ENCODE measurements around the gene C11orf68.
A peak's percentile ranks its signal among the peaks of the same experiment; 100 is the strongest.
"Not testable (repeated sequence)": the region's sequence is repeated elsewhere in the genome, so short reads cannot be mapped to it uniquely, and the experiment has no call there.

Gene C11orf68

DNA sequence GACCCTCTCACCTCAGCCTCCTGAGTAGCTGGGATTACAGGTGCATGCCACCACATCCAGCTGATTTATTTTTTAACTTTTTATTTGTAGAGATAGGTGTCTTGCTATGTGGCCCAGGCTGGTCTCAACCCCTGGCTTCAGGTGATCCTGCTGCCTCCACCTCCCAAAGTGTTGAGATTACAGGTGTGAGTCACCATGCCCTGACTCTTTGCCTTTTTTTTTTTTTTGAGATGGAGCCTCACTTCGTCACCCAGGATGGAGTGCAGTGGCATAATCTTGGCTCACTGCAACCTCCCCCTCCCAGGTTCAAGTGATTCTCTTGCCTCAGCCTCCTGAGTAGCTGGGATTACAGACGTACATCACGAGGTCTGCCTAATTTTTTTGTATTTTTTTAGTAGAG lies 32.8 kb upstream of the C11orf68 start:
- H3K9me3 Mint-ChIP-seq; H3K27ac Mint-ChIP-seq; H3K4me3 Mint-ChIP-seq; intact Hi-C loops (cut with micrococcal nuclease); H3K36me3 Mint-ChIP-seq (ENCODE audit: low read depth): not testable (repeated sequence)
- Mint-ChIP-seq H3K4me1 (ENCODE audit: low read depth) (peaks cover 13% of the 10 kb centered on the region), H3K27me3 (peaks cover 19% of the 10 kb centered on the region)

- H3K27me3 Mint-ChIP-seq = peaks cover 19% of the 10 kb centered on the region
- H3K36me3 Mint-ChIP-seq (ENCODE audit: low read depth); H3K9me3 Mint-ChIP-seq; H3K4me3 Mint-ChIP-seq; intact Hi-C loops (cut with micrococcal nuclease); H3K27ac Mint-ChIP-seq: not testable (repeated sequence)
- H3K4me1 Mint-ChIP-seq (ENCODE audit: low read depth) = peaks cover 11% of the 10 kb centered on the region
Measured at GRCh38 chr11:65950711-65951110, 31.8 kb upstream of the C11orf68 start.

- H3K27me3 Mint-ChIP-seq = peaks cover 19% of the 10 kb centered on the region
- intact Hi-C loops (cut with micrococcal nuclease) = no loop called here
- H3K4me3 Mint-ChIP-seq = no peak overlapping the region
- peak overlapping the region; percentile 14 for H3K27ac Mint-ChIP-seq
- H3K36me3 Mint-ChIP-seq (ENCODE audit: low read depth) = no peaks in the 10 kb centered on the region
- H3K9me3 Mint-ChIP-seq = no peaks in the 10 kb centered on the region
- H3K4me1 Mint-ChIP-seq (ENCODE audit: low read depth) = peaks cover 18% of the 10 kb centered on the region
Measured at GRCh38 chr11:65947603-65948125, 28.8 kb upstream of the C11orf68 start.

DNA sequence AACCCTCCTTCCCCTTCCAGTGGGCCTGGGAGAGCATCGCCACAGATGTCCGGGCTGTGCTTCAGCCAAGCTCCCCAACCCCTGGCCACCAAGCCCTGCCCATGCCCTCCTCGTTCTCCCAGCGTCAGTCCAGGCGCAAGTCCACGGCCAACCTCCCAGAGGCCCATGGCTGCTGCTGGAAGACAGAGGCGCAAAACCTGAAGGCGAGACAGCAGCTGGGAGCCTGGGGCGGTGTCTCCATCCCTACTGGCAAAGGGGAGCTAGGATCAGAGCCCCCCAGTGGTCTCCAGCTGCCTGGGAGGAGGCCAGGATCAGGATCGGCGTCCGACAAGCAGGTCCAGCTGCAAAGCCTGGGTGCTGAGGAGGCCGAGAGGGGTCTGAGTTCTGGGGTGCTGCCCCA lies 28.3 kb upstream of the C11orf68 start:
- Mint-ChIP-seq H3K9me3 (no peaks in the 10 kb centered on the region), H3K4me3 (no peak overlapping the region), H3K4me1 (ENCODE audit: low read depth) (peaks cover 23% of the 10 kb centered on the region), H3K36me3 (ENCODE audit: low read depth) (no peaks in the 10 kb centered on the region), H3K27me3 (peaks cover 17% of the 10 kb centered on the region), H3K27ac (peak overlapping the region; percentile 14)
- intact Hi-C loops (cut with micrococcal nuclease) = no loop called here

GRCh38 chr11:65946655-65947054 lies 27.8 kb upstream of the C11orf68 start:
- Mint-ChIP-seq H3K36me3 (ENCODE audit: low read depth) (no peaks in the 10 kb centered on the region), H3K4me1 (ENCODE audit: low read depth) (peaks cover 28% of the 10 kb centered on the region), H3K27me3 (peaks cover 14% of the 10 kb centered on the region), H3K27ac (peak overlapping the region; percentile 14), H3K9me3 (no peaks in the 10 kb centered on the region), H3K4me3 (no peak overlapping the region)
- intact Hi-C loops (cut with micrococcal nuclease) = no loop called here

- Mint-ChIP-seq H3K4me3 (no peak overlapping the region), H3K9me3 (no peaks in the 10 kb centered on the region), H3K27me3 (peaks cover 13% of the 10 kb centered on the region), H3K27ac (peak overlapping the region; percentile 29), H3K36me3 (ENCODE audit: low read depth) (no peaks in the 10 kb centered on the region), H3K4me1 (ENCODE audit: low read depth) (peaks cover 34% of the 10 kb centered on the region)
- intact Hi-C loops (cut with micrococcal nuclease) = no loop called here
Measured at GRCh38 chr11:65945941-65946558, 27.2 kb upstream of the C11orf68 start.

GRCh38 chr11:65945430-65945911 lies 26.6 kb upstream of the C11orf68 start, which contains the start of gene TSGA10IP:
TSGA10IP (plus strand) TSS chr11:65945480; CDS start chr11:65945676, 196 bp downstream.
- H3K9me3 Mint-ChIP-seq = no peaks in the 10 kb centered on the region
- H3K4me1 Mint-ChIP-seq (ENCODE audit: low read depth) = peaks cover 40% of the 10 kb centered on the region
- H3K36me3 Mint-ChIP-seq (ENCODE audit: low read depth) = no peaks in the 10 kb centered on the region
- H3K27me3 Mint-ChIP-seq = peaks cover 11% of the 10 kb centered on the region
- peak within 1 kb of the TSS; percentile 29 for H3K27ac Mint-ChIP-seq
- intact Hi-C loops (cut with micrococcal nuclease) = no loop called here
- no peak within 1 kb of the TSS for H3K4me3 Mint-ChIP-seq

DNA sequence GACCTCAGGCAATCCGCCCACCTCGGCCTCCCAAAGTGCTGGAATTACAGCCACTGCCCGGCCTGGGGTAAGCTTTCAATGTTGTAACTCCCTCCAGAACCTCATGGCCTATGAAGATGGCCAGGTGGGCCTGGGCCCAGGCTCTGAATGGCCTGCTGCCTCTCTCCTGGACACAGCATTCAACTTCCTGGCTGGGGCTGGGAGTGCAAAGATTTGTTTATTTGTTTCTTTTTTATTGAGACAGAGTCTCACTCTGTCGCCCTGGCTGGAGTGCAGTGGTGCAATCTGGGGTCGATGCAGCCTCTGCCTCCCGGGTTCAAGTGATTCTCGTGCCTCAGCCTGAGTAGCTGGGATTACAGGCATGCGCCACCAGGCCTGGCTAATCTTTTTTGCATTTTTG lies 25.9 kb upstream of the C11orf68 start:
- Mint-ChIP-seq H3K9me3 (no peaks in the 10 kb centered on the region), H3K36me3 (ENCODE audit: low read depth) (no peaks in the 10 kb centered on the region), H3K27me3 (peaks cover 11% of the 10 kb centered on the region), H3K27ac (peak overlapping the region; percentile 29), H3K4me3 (no peak overlapping the region), H3K4me1 (ENCODE audit: low read depth) (peaks cover 47% of the 10 kb centered on the region)
- intact Hi-C loops (cut with micrococcal nuclease) = no loop called here

GRCh38 chr11:65944191-65944590 lies 25.3 kb upstream of the C11orf68 start:
- no peaks in the 10 kb centered on the region for H3K36me3 Mint-ChIP-seq (ENCODE audit: low read depth)
- H3K27ac Mint-ChIP-seq = peak overlapping the region; percentile 29
- H3K27me3 Mint-ChIP-seq = peaks cover 11% of the 10 kb centered on the region
- intact Hi-C loops (cut with micrococcal nuclease) = no loop called here
- no peak overlapping the region for H3K4me3 Mint-ChIP-seq
- no peaks in the 10 kb centered on the region for H3K9me3 Mint-ChIP-seq
- peaks cover 48% of the 10 kb centered on the region for H3K4me1 Mint-ChIP-seq (ENCODE audit: low read depth)

- H3K4me1 Mint-ChIP-seq (ENCODE audit: low read depth) = peaks cover 64% of the 10 kb centered on the region
- peak overlapping the region; percentile 94 for H3K27ac Mint-ChIP-seq
- H3K27me3 Mint-ChIP-seq = peaks cover 2% of the 10 kb centered on the region
- no peaks in the 10 kb centered on the region for H3K36me3 Mint-ChIP-seq (ENCODE audit: low read depth)
- intact Hi-C loops (cut with micrococcal nuclease) = no loop called here
- H3K9me3 Mint-ChIP-seq = no peaks in the 10 kb centered on the region
- H3K4me3 Mint-ChIP-seq = no peak overlapping the region
Measured at GRCh38 chr11:65942531-65942930, 23.7 kb upstream of the C11orf68 start.

DNA sequence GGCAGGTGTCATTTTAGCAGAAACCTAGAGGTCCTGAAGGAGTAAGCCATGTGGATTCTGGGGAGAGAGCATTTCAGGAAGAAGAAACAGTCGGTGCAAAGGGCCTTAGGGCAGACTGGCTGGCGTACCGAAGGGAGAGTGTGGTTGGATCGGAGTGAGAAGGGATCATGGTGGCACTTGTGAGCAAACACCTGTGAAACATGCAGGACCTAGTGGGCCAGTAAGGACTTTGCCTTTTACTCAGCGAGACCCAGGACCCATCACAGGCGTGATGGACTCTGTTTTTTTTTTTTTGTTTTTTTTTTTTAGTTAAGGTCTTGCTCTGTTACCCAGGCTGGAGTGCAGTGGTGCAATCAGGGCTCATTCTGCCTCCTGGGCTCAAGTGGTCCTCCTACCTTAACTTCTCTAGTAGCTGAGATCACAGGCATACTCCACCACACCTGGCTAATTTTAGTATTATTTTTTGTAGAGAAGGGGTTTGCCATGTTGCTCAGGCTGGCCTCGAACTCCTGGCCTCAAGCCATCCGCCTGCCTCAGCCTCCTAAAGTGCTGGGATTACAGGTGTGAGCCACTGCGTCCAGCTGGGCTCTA lies 23.0 kb upstream of the C11orf68 start:
- peak overlapping the region; percentile 94 for H3K27ac Mint-ChIP-seq
- peak overlapping the region; percentile 62 for H3K4me3 Mint-ChIP-seq
- H3K27me3 Mint-ChIP-seq = no peaks in the 10 kb centered on the region
- no peaks in the 10 kb centered on the region for H3K9me3 Mint-ChIP-seq
- intact Hi-C loops (cut with micrococcal nuclease) = loop anchor here (1.0 kb wide), 1 partner anchor 23 kb away; the partner anchor contains the start of genes C11orf68 and DRAP1
- peaks cover 64% of the 10 kb centered on the region for H3K4me1 Mint-ChIP-seq (ENCODE audit: low read depth)
- no peaks in the 10 kb centered on the region for H3K36me3 Mint-ChIP-seq (ENCODE audit: low read depth)

DNA sequence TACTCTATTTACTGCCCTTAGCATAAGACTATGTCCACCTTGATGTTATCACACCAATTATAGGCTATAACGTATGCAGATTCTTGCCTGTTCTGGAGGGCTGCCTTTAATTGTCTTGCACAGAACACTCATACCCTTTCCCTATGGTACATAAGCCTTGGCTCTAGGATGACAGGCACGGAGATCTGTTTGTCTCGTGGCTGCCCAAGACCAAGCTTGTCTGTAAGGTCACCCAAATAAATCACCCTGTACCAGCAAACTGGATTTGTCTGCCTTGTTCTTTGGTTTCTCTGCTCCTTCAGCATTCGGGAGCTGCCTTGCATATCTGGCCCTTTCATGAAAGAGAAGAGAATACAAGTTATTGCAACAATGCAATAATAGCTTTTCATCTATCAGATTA lies 18.9 kb upstream of the C11orf68 start:
- no peaks in the 10 kb centered on the region for H3K27me3 Mint-ChIP-seq
- H3K9me3 Mint-ChIP-seq = no peaks in the 10 kb centered on the region
- peaks cover 64% of the 10 kb centered on the region for H3K4me1 Mint-ChIP-seq (ENCODE audit: low read depth)
- H3K4me3 Mint-ChIP-seq = no peak overlapping the region
- intact Hi-C loops (cut with micrococcal nuclease) = no loop called here
- H3K27ac Mint-ChIP-seq = no peak overlapping the region
- H3K36me3 Mint-ChIP-seq (ENCODE audit: low read depth) = no peaks in the 10 kb centered on the region

DNA sequence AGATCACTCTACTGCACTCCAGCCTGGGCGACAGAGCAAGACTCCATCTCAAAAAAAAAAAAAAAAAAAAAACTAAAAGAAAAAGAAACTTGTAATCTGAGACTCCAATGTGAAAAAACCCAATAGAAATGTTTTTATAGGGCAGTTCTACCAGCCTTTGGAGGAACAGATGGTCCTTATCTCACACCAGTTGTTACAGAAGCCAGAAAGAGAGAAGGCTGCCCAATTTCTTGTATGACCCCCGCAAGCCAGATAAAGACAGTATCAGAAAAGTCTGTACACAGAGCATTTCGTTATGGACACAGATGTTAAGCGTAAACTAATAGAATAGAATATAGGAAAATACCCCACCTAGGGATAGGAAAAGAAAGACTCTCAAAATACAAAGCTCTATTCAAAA lies 15.2 kb upstream of the C11orf68 start:
- Mint-ChIP-seq H3K36me3 (ENCODE audit: low read depth) (no peaks in the 10 kb centered on the region), H3K4me3 (no peak overlapping the region), H3K9me3 (no peaks in the 10 kb centered on the region), H3K4me1 (ENCODE audit: low read depth) (peaks cover 50% of the 10 kb centered on the region), H3K27ac (no peak overlapping the region), H3K27me3 (no peaks in the 10 kb centered on the region)
- intact Hi-C loops (cut with micrococcal nuclease) = no loop called here

GRCh38 chr11:65932558-65932919 lies 13.7 kb upstream of the C11orf68 start:
- Mint-ChIP-seq H3K27ac (no peak overlapping the region), H3K9me3 (no peaks in the 10 kb centered on the region), H3K4me1 (ENCODE audit: low read depth) (peaks cover 50% of the 10 kb centered on the region), H3K36me3 (ENCODE audit: low read depth) (no peaks in the 10 kb centered on the region), H3K27me3 (no peaks in the 10 kb centered on the region), H3K4me3 (no peak overlapping the region)
- intact Hi-C loops (cut with micrococcal nuclease) = no loop called here

Data from dendritic cell treated with granulocyte-macrophage colony-stimulating factor and Interleukin-4, amounts not matched to agents 40 ng/mL and 50 ng/mL, for 4 days (primary cell).